ENCODE measurements around the gene AHCY. TPM values are rescaled to one million over a fixed set of nuclear protein-coding genes. Genes with fewer than 3 reads are reported as not detected.

AHCY gene
- total RNA-seq, 1 experiment from 2014 or later, result 265 TPM

GRCh38 chr20:34337982-34338726 lies 35.0 kb upstream of the AHCY start:
- no peak for ATAC-seq
- Histone ChIP-seq H3K4me1 (ENCODE audit: insufficient read depth, low read length) (peaks cover 25% of the 10 kb centered on the region), H3K9me3 (ENCODE audit: low read length) (no peaks in the 10 kb centered on the region), H3K9ac (ENCODE audit: low read length) (no peak overlapping the region), H3K4me3 (ENCODE audit: low read length) (no peak overlapping the region), H3K27ac (ENCODE audit: low read length) (no peak overlapping the region), H3K36me3 (ENCODE audit: low read depth, low read length) (no peaks in the 10 kb centered on the region), H3F3A (ENCODE audit: low read length, unreplicated experiment) (peaks cover 3% of the 10 kb centered on the region), H3K79me2 (ENCODE audit: low read length) (no peaks in the 10 kb centered on the region), H2AFZ (ENCODE audit: low read length) (no peak overlapping the region), H3K4me2 (ENCODE audit: low read length) (no peak overlapping the region), H4K20me1 (ENCODE audit: low read length) (no peaks in the 10 kb centered on the region), H3K9me2 (replicated peaks; ENCODE audit: low read length) (no peaks in the 10 kb centered on the region), H3K27me3 (ENCODE audit: low read length) (no peaks in the 10 kb centered on the region)
- no peak for TF ChIP-seq CTCF (conservative IDR thresholded peaks at IDR 0.05; ENCODE audit: low read depth, low read length)
- no peak for TF ChIP-seq EZH2 (IDR thresholded peaks at IDR 0.05; ENCODE audit: low read length, unreplicated experiment)
- no TSS peak for BruUV-seq (replicated peaks)
- intact Hi-C loops (cut with micrococcal nuclease), result no loop called here
- ChIA-PET CTCF (no interaction called here), POLR2A (ENCODE audit: unreplicated experiment) (interaction anchor here (0.6 to 0.8 kb wide), 2 partner anchors 23 to 25 kb away, joined by 3 to 4 read pairs; partner anchors contain the start of gene ITCH)
- no peak for DNase-seq

GRCh38 chr20:34337544-34337943 lies 34.4 kb upstream of the AHCY start:
- no peak overlapping the region for H3K4me2 ChIP-seq (ENCODE audit: low read length)
- H3K36me3 ChIP-seq (ENCODE audit: low read depth, low read length), result no peaks in the 10 kb centered on the region
- peaks cover 3% of the 10 kb centered on the region for H3F3A ChIP-seq (ENCODE audit: low read length, unreplicated experiment)
- H3K9ac ChIP-seq (ENCODE audit: low read length), result no peak overlapping the region
- H3K79me2 ChIP-seq (ENCODE audit: low read length), result no peaks in the 10 kb centered on the region
- CTCF ChIA-PET, result no interaction called here
- no peak overlapping the region for H2AFZ ChIP-seq (ENCODE audit: low read length)
- no peaks in the 10 kb centered on the region for H4K20me1 ChIP-seq (ENCODE audit: low read length)
- BruUV-seq (replicated peaks), result no TSS peak
- H3K9me2 ChIP-seq (replicated peaks; ENCODE audit: low read length), result no peaks in the 10 kb centered on the region
- no peak for DNase-seq
- TF ChIP-seq EZH2phosphoT487 (IDR thresholded peaks at IDR 0.05; ENCODE audit: borderline replicate concordance, low read length), result no peak
- no peak for TF ChIP-seq CTCF (conservative IDR thresholded peaks at IDR 0.05; ENCODE audit: low read depth, low read length)
- TF ChIP-seq EZH2 (IDR thresholded peaks at IDR 0.05; ENCODE audit: low read length, unreplicated experiment), result no peak
- ATAC-seq, result no peak
- peaks cover 25% of the 10 kb centered on the region for H3K4me1 ChIP-seq (ENCODE audit: insufficient read depth, low read length)
- H3K27ac ChIP-seq (ENCODE audit: low read length), result no peak overlapping the region
- intact Hi-C loops (cut with micrococcal nuclease), result no loop called here
- POLR2A ChIA-PET (ENCODE audit: unreplicated experiment), result no interaction called here
- H3K4me3 ChIP-seq (ENCODE audit: low read length), result no peak overlapping the region
- no peaks in the 10 kb centered on the region for H3K27me3 ChIP-seq (ENCODE audit: low read length)
- no peaks in the 10 kb centered on the region for H3K9me3 ChIP-seq (ENCODE audit: low read length)

All from PC-3 (cell line).